HPDE6-E6E7 (cell line): ENCODE data around the gene UBAC2.
"Not testable (repeated sequence)": the region's sequence is repeated elsewhere in the genome, so short reads cannot be mapped to it uniquely, and the experiment has no call there.

Experiments
- DNase-seq: peaks from one replicate; pipeline ENCODE4 v3.0.0; 2011; ENCODE audit warnings: missing footprints; ENCODE audit errors: extremely low spot score

Gene UBAC2

GRCh38 chr13:99214232-99214631 is 13.6 kb downstream of the UBAC2 start:
- no peak for DNase-seq

GRCh38 chr13:99214731-99215130 is 14.1 kb downstream of the UBAC2 start:
- DNase-seq: no peak

GRCh38 chr13:99215184-99215830 is 14.7 kb downstream of the UBAC2 start:
- DNase-seq: no peak

- no peak for DNase-seq
Observed at GRCh38 chr13:99217461-99218110, 16.9 kb downstream of the UBAC2 start.

GRCh38 chr13:99218126-99218525 is 17.5 kb downstream of the UBAC2 start:
- no peak for DNase-seq

GRCh38 chr13:99218545-99218944 is 17.9 kb downstream of the UBAC2 start:
- DNase-seq: no peak

GRCh38 chr13:99218969-99219368 is 18.3 kb downstream of the UBAC2 start:
- no peak for DNase-seq

- DNase-seq: no peak
Observed at GRCh38 chr13:99220199-99220935, 19.7 kb downstream of the UBAC2 start.

GRCh38 chr13:99221567-99222239 is 21.0 kb downstream of the UBAC2 start:
- no peak for DNase-seq

GRCh38 chr13:99223587-99223986 is 22.9 kb downstream of the UBAC2 start:
- no peak for DNase-seq

GRCh38 chr13:99224021-99224420 is 23.4 kb downstream of the UBAC2 start:
- no peak for DNase-seq

GRCh38 chr13:99225078-99225477 is 24.4 kb downstream of the UBAC2 start:
- no peak for DNase-seq

- no peak for DNase-seq
Observed at GRCh38 chr13:99226513-99226912, 25.9 kb downstream of the UBAC2 start.

- no peak for DNase-seq
Observed at GRCh38 chr13:99227331-99227900, 26.8 kb downstream of the UBAC2 start.

- no peak for DNase-seq
Observed at GRCh38 chr13:99227909-99228688, 27.4 kb downstream of the UBAC2 start.

GRCh38 chr13:99228737-99229691 is 28.4 kb downstream of the UBAC2 start:
- peak; percentile 14 for DNase-seq

GRCh38 chr13:99230588-99230987 is 29.9 kb downstream of the UBAC2 start:
- DNase-seq: not testable (repeated sequence)

GRCh38 chr13:99230991-99231390 is 30.3 kb downstream of the UBAC2 start:
- DNase-seq: no peak

- DNase-seq: no peak
Observed at GRCh38 chr13:99231721-99232120, 31.1 kb downstream of the UBAC2 start.
